GM18505 (cell line): Measurements from ENCODE around the gene HORMAD2.

ENCODE experiments used
- ATAC-seq: cut with Tn5 transposase; IDR thresholded peaks from one replicate; pipeline ENCODE4 v1.9.1; 2021; ENCODE audit not compliant: unreplicated experiment
- POLR2A ChIP-seq: IDR thresholded peaks from 4 replicates; pipeline ENCODE4 v1.6.1; 2011; ENCODE audit warnings: borderline replicate concordance; ENCODE audit not compliant: insufficient read depth, insufficient read length; ENCODE audit errors: extremely low read depth

Gene HORMAD2

DNA sequence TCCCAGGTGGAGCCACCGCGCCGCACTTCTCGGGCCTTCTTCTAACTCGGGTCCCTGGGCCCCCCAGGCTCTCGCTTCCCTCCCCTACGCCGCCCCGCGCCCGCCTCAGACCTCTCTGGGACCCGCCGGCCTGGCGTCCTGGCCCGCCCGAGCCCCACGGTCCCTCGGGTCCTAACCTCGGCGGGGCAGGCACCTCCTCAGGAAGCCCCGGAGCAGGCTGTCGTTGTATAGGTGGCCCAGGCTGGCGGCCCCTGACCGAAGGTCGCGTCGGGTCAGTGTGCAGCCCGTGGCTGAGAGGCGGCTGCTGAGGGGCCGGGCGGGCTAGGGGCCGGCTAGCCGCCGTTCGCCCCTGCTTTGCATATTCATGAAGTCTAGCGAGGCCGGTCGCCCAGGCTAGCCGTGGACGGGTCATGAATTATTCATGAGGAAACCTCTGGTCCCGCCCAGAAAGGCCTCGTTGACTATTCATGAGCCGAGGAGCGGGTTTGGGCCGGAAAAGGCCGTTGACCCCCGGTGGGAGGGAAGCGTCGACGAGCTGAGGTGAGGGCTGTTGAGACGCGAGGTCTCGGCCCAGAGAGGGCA, at the start of gene HORMAD2:
Gene HORMAD2, plus strand, starts transcription at position 513 of the 582 bp plus-strand sequence. CDS start 13,489 bp downstream, outside the sequence.
- TF ChIP-seq POLR2A: no peak
- ATAC-seq: no peak

GRCh38 chr22:30031328-30031727, 48.9 kb upstream of the HORMAD2 start:
- ATAC-seq: no peak
- TF ChIP-seq POLR2A: no peak

DNA sequence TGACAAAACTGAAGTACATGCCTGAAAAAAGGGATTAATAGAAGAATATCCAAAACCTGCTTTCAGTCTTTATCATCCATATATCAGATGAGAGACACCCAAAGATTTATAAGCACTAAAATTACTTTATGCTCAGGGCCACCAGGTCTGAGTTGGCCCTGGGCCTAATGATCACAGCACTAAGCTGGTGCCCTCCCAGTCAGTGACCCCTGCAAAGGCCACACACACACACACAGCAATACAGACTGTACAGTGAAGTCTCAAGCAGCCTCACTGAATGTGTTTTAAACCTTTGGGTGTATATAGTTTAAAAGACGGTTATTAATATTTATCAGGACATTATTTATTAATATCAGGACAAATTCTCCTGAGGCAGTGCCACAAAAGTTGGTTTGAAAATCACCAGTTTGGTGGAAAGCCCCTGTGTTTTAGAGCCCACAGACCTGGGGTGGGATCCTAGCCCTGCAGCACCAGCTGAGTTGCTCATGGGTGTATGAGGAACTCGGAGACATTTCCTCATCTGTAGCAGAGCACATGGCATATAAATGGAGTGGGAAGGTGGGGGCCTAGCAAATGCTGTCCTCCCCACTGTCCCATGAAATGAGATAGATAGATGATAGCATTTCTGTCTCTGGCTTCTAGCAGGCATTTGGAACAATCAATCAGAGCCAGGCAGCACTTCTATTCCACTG, 48.4 kb upstream of the HORMAD2 start:
- no peak for ATAC-seq
- no peak for TF ChIP-seq POLR2A

- no peak for ATAC-seq
- TF ChIP-seq POLR2A: no peak
Measured at GRCh38 chr22:30033137-30033536, 47.1 kb upstream of the HORMAD2 start.

DNA sequence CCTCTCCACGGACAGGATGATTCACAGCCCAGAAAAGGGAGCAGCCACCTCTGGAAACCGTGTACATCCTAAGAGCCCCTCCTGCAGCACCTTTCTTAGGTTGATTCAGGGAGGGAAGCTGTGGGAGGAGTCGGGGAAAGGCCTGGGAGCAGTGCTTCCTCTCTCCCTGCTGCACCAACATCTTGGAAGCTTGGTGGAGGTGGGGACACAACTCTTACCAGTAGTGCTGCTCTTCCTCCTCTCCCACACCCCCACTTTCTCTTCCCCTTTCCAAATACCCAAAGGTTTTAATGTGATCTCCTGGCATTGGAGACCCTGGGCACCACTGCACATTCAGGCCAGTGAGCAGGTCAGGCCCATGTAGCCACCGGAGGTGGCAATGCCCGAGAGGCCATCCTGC, 46.4 kb upstream of the HORMAD2 start:
- TF ChIP-seq POLR2A: no peak
- no peak for ATAC-seq

DNA sequence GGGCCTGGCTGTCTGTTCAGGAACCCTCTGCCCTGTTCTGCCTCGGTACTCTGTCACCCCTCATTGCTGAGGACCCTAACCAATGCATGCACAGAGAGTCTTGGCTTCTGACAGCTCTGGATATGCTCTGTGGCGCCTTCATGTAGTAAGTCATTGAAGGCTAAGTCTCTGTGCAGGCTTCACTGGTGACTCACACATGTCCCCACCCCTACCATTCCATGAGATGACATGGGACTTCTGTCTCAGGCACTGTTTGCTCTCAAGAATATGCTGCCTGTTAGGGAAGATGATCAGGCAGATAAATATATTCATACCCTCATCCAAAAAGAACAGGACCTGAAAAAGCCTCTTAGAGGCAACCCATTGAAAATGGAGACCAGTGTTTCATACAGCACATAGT, 43.6 kb upstream of the HORMAD2 start:
- ATAC-seq: no peak
- no peak for TF ChIP-seq POLR2A

GRCh38 chr22:30038219-30038618, 42.0 kb upstream of the HORMAD2 start:
- ATAC-seq: no peak
- TF ChIP-seq POLR2A: no peak

DNA sequence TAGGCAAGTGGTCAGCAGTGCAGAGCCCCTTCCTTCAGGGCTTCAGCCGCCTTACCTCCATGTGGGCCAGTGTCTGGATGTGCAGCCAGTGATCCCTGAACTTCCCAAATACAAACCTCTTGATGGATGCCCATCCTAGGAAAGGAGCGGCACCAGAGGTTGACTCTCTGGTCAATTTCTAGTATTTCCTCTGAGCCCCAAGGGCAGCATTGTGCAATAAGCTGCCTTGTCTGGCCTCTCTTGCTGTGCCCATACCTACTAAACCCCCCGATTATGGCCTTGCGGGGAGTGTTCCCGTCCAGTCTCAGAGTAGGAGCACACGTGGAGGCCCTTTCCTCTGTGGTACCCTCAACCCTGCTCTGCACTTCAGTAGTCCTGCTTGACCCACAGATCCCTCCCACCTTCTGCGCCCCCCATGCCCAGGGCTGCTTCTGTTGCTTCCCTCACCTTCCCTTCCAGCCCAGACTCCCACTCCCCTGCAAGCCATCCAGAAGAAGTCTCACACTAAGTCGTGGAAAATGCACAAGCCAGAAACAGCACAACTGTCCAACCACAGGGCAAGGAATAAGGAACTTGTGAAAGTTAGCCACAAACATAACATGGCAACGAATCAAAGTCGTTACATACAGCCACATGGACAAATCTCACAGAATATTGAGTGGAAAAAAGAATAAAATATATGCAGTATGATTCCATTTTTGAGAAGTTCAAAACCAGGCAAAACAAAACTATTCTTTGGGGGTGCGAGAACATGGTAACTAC, 39.6 kb upstream of the HORMAD2 start:
- ATAC-seq: no peak
- no peak for TF ChIP-seq POLR2A

DNA sequence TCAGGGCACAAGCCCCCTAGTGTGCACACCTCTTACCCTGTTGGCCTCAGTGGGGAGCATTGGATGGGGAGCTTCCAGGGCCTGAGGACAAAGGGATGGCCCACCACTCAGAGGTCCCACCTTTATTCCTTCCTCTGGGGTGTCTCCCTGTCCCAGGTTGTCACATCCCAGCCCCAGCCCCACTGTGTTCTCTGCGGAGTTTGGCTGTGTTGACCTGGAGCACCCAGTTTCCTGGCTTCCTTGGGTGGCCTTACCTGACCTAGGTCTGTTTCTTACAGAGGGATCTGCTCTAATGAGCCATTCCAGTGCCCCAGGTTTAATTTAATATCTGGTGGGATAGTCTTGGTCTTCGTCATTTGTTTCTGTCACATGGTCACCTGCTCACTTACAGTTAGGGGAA, 38.8 kb upstream of the HORMAD2 start:
- TF ChIP-seq POLR2A: no peak
- ATAC-seq: no peak

GRCh38 chr22:30041881-30042280, 38.4 kb upstream of the HORMAD2 start:
- no peak for TF ChIP-seq POLR2A
- ATAC-seq: no peak

DNA sequence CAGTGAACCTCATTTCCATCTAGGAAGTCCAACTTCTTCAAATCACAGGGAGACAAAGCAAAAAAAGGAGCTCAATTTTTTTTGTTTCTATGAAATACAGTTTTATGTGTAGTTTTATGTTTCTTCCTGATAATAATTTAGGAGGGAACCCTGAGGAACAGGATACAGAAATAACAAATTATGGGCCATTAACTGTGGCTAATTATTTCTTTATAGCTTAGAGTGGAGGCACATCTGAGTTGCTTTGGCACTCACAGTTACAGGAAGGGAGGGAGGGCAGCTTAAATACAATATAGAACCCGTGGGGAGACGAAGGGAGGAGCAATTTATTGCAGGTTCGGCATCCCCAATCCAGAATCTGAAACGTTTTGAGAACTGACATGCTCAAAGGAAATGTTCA, 37.1 kb upstream of the HORMAD2 start:
- TF ChIP-seq POLR2A: no peak
- no peak for ATAC-seq

- no peak for TF ChIP-seq POLR2A
- no peak for ATAC-seq
Measured at GRCh38 chr22:30044369-30044768, 35.9 kb upstream of the HORMAD2 start.

DNA sequence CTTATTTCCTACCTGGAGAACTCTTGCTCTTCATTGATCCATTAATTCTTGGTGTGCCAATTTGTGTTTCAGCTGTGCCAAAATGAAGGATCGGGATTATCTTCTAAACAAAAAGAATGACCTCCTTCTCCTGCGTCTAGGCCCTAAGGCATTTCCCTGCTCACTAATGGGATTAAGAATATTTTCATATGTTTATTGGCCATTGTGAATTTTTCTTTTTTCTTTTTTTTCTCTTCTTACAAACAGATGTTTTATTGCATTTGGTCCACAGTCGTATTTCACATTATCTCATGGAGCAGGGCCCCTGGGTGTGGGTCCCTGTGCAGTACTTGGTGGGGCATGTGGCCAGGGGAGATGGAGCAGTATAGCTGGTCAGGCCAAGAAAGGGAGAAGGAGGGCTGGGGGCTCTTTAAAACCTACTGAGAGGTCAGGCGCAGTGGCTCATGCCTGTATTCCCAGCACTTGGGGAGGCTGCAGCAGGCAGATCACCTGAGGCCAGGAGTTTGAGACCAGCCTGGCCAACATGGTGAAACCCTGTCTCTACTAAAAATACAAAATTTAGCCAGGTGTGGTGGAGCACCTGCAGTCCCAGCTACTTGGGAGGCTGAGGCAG, 35.3 kb upstream of the HORMAD2 start:
- TF ChIP-seq POLR2A: no peak
- ATAC-seq: no peak
